Caco-2 (cell line): ENCODE measurements around the gene KMT5B. TPM values are rescaled to one million over a fixed set of nuclear protein-coding genes. Genes with fewer than 3 reads are reported as not detected.
A peak's percentile ranks its signal among the peaks of the same experiment; 100 is the strongest.

ENCODE experiments used
- BruUV-seq: library from RNA; stranded (reverse); fragments of 400-500 nt; replicated peaks from 2 replicates; lab custom pipeline; 2021; lab: Mats Ljungman, UMichigan
- CTCF ChIA-PET: fragments of 300-600 bp; sonication (Branson Sonifier 250); formaldehyde crosslinking; loops from one replicate; lab custom pipeline; 2022; ENCODE audit warnings: antibody characterized with exemption; lab: Charles Lee
- POLR2A ChIA-PET: fragments of 300-600 bp; sonication (Branson Sonifier 250); formaldehyde crosslinking; loops from one replicate; lab custom pipeline; 2022; ENCODE audit warnings: antibody characterized with exemption; lab: Charles Lee
- DNase-seq, 2 experiments: peaks; one replicate each; pipeline versions ENCODE4 v3.0.0 to v3.0.0-alpha.2; 2020 to 2022
- H3K27me3 ChIP-seq: replicated peaks from 2 replicates; pipeline ENCODE4 v1.6.0; 2011; ENCODE audit warnings: low read length; ENCODE audit not compliant: control insufficient read depth, insufficient read depth
- H3K36me3 ChIP-seq: 2 replicates; pipeline ENCODE4 v1.5.1; 2011; ENCODE audit warnings: low read length; ENCODE audit not compliant: control insufficient read depth, insufficient read depth
- H3K4me1 ChIP-seq: fragments of 250-450 bp; sonication (Bioruptor Pico); 2 replicates; pipeline ENCODE4 v1.5.1; 2020; ENCODE audit warnings: mild to moderate bottlenecking
- H3K4me3 ChIP-seq: 2 replicates; pipeline ENCODE4 v1.5.1; 2011; ENCODE audit warnings: low read depth, mild to moderate bottlenecking, control low read depth, low read length
- H3K9me3 ChIP-seq: fragments of 250-450 bp; sonication (Bioruptor Pico); 2 replicates; pipeline ENCODE4 v1.5.1; 2020; ENCODE audit warnings: mild to moderate bottlenecking, moderate library complexity
- H3K27ac Mint-ChIP-seq: one replicate; pipeline ENCODE4 v1.8.0; 2022; ENCODE audit warnings: mixed read lengths; ENCODE audit not compliant: unreplicated experiment
- H3K27me3 Mint-ChIP-seq: one replicate; pipeline ENCODE4 v1.8.0; 2022; ENCODE audit warnings: mixed read lengths; ENCODE audit not compliant: insufficient read depth, unreplicated experiment
- H3K36me3 Mint-ChIP-seq: one replicate; pipeline ENCODE4 v1.8.0; 2022; ENCODE audit warnings: mild to moderate bottlenecking, mixed read lengths; ENCODE audit not compliant: insufficient read depth, unreplicated experiment
- H3K4me1 Mint-ChIP-seq: one replicate; pipeline ENCODE4 v1.8.0; 2022; ENCODE audit warnings: low read depth, mixed read lengths; ENCODE audit not compliant: unreplicated experiment
- H3K4me3 Mint-ChIP-seq: one replicate; pipeline ENCODE4 v1.8.0; 2022; ENCODE audit warnings: mild to moderate bottlenecking, moderate library complexity, mixed read lengths; ENCODE audit not compliant: unreplicated experiment
- H3K9me3 Mint-ChIP-seq: one replicate; pipeline ENCODE4 v1.8.0; 2022; ENCODE audit warnings: mixed read lengths; ENCODE audit not compliant: unreplicated experiment
- intact Hi-C: fragments of 100-400 bp; cut with micrococcal nuclease; formaldehyde crosslinking; loops from one replicate; pipeline ENCODE4 v1.10.0; 2022; ENCODE audit not compliant: unreplicated experiment
- total RNA-seq: library from RNA; stranded (reverse); gene quantifications from 2 replicates; pipeline ENCODE4 v1.2.3, GENCODE V29; 2022
- TF ChIP-seq, protein P1 (sequence below), 2 experiments: fragments of 200-600 bp in 1 of 2; IDR thresholded peaks; 1 replicate in 1 of 2; 2 replicates in 1 of 2; pipeline versions ENCODE4 v1.5.1 to v1.8.0; 2011 to 2022; ENCODE audit warnings: antibody characterized with exemption in 1 of 2, control low read depth in 1 of 2, inconsistent platforms in 1 of 2, low read depth in 1 of 2, low read length in 1 of 2, mild to moderate bottlenecking in 1 of 2, moderate library complexity in 1 of 2; ENCODE audit not compliant: insufficient read depth in 1 of 2, severe bottlenecking in 1 of 2, unreplicated experiment in 1 of 2

KMT5B gene
- total RNA-seq, 1 experiment from 2014 or later: 91.2 TPM

GRCh38 chr11:68140496-68141245 is 72.4 kb downstream of the KMT5B start:
- Histone ChIP-seq H3K9me3 (peaks cover 9% of the 10 kb centered on the region; the same call in 1 of the 2 replicates), H3K4me3 (no peak overlapping the region), H3K27me3 (no peaks in the 10 kb centered on the region), H3K36me3 (0 out of 2 replicates have a peak, but pooled peaks cover 2% of the 10 kb centered on the region), H3K4me1 (peaks cover 17% of the 10 kb centered on the region)
- POLR2A ChIA-PET: interaction anchor here (1.5 kb wide), 1 partner anchor 22 kb away, joined by 4 read pairs; no protein-coding TSS in a partner anchor
- no peaks in the 10 kb centered on the region for H3K27me3 Mint-ChIP-seq
- H3K9me3 Mint-ChIP-seq: no peaks in the 10 kb centered on the region
- BruUV-seq: no TSS peak
- H3K4me1 Mint-ChIP-seq: peaks cover 24% of the 10 kb centered on the region
- no peak overlapping the region for H3K27ac Mint-ChIP-seq
- H3K4me3 Mint-ChIP-seq: no peak overlapping the region
- H3K36me3 Mint-ChIP-seq: peaks cover 21% of the 10 kb centered on the region
- TF ChIP-seq, protein P1, sequence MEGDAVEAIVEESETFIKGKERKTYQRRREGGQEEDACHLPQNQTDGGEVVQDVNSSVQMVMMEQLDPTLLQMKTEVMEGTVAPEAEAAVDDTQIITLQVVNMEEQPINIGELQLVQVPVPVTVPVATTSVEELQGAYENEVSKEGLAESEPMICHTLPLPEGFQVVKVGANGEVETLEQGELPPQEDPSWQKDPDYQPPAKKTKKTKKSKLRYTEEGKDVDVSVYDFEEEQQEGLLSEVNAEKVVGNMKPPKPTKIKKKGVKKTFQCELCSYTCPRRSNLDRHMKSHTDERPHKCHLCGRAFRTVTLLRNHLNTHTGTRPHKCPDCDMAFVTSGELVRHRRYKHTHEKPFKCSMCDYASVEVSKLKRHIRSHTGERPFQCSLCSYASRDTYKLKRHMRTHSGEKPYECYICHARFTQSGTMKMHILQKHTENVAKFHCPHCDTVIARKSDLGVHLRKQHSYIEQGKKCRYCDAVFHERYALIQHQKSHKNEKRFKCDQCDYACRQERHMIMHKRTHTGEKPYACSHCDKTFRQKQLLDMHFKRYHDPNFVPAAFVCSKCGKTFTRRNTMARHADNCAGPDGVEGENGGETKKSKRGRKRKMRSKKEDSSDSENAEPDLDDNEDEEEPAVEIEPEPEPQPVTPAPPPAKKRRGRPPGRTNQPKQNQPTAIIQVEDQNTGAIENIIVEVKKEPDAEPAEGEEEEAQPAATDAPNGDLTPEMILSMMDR (IDR thresholded peaks at IDR 0.05; ENCODE audit: insufficient read depth in 1 of 2, low read depth in 1 of 2, low read length in 1 of 2, severe bottlenecking in 1 of 2, unreplicated experiment in 1 of 2): no peak
- intact Hi-C loops: no loop called here
- peak in 1 of 2 experiments; percentile 32 for DNase-seq
- CTCF ChIA-PET: no interaction called here

DNA sequence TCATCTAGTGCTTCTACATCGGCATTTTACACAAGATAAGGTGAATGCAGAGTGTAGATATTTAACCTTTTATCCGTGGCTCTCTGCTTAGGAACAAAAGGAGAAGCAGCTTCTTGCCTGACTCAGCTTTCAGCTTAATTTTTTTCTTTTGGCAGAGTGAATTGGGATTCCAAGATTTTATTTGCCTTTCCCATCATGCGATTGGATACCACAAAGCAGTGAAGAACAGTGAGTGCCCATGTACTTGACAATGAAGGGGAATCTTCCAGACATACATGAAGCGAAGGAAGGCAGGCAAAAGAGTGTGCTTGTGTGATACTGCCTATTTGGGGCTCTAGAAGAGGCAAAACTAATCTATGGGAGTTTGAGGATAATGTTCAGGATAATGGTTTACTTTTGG is 74.9 kb downstream of the KMT5B start:
- peaks cover 25% of the 10 kb centered on the region for H3K9me3 ChIP-seq
- Mint-ChIP-seq H3K9me3 (peaks cover 21% of the 10 kb centered on the region), H3K36me3 (peaks cover 30% of the 10 kb centered on the region), H3K27ac (peak overlapping the region; percentile 86), H3K27me3 (no peaks in the 10 kb centered on the region), H3K4me3 (peak overlapping the region; percentile 74), H3K4me1 (peaks cover 13% of the 10 kb centered on the region)
- no peaks in the 10 kb centered on the region for H3K27me3 ChIP-seq
- intact Hi-C loops: loop anchor here (1.0 kb wide), 1 partner anchor 9 kb away; no protein-coding TSS in a partner anchor
- 0 out of 2 replicates have a peak, but pooled peaks cover 2% of the 10 kb centered on the region for H3K36me3 ChIP-seq
- ChIA-PET CTCF (interaction anchor here (0.7 to 2.2 kb wide), 5 partner anchors 8 to 183 kb away, joined by 3 to 15 read pairs (median 3); no protein-coding TSS in a partner anchor), POLR2A (interaction anchor here (0.5 to 1.4 kb wide), 9 partner anchors 9 to 274 kb away, joined by 3 to 30 read pairs (median 3); partner anchors contain the start of gene CHKA)
- no peak for DNase-seq
- BruUV-seq: TSS peak; percentile 81
- peaks cover 10% of the 10 kb centered on the region for H3K4me1 ChIP-seq
- H3K4me3 ChIP-seq: peak overlapping the region; percentile 17; the same call in 1 of the 2 replicates
- TF ChIP-seq, protein P1 (IDR thresholded peaks at IDR 0.05; ENCODE audit: insufficient read depth in 1 of 2, low read depth in 1 of 2, low read length in 1 of 2, severe bottlenecking in 1 of 2, unreplicated experiment in 1 of 2): no peak

GRCh38 chr11:68137833-68138232 is 75.3 kb downstream of the KMT5B start:
- CTCF ChIA-PET: interaction anchor here (0.7 to 2.2 kb wide), 5 partner anchors 9 to 182 kb away, joined by 3 to 15 read pairs (median 3); no protein-coding TSS in a partner anchor
- peak; percentile 56 to 66 for DNase-seq
- POLR2A ChIA-PET: interaction anchor here (0.5 to 1.4 kb wide), 10 partner anchors 9 to 275 kb away, joined by 3 to 30 read pairs (median 3); partner anchors contain the start of gene CHKA
- no peaks in the 10 kb centered on the region for H3K27me3 ChIP-seq
- Mint-ChIP-seq H3K4me3 (peak overlapping the region; percentile 74), H3K36me3 (peaks cover 32% of the 10 kb centered on the region), H3K9me3 (peaks cover 25% of the 10 kb centered on the region), H3K27me3 (no peaks in the 10 kb centered on the region), H3K4me1 (peaks cover 13% of the 10 kb centered on the region), H3K27ac (peak overlapping the region; percentile 86)
- intact Hi-C loops: loop anchor here (1.0 kb wide), 1 partner anchor 9 kb away; no protein-coding TSS in a partner anchor
- TF ChIP-seq, protein P1 (IDR thresholded peaks at IDR 0.05; ENCODE audit: insufficient read depth in 1 of 2, low read depth in 1 of 2, low read length in 1 of 2, severe bottlenecking in 1 of 2, unreplicated experiment in 1 of 2): no peak
- H3K36me3 ChIP-seq: 0 out of 2 replicates have a peak, but pooled peaks cover 2% of the 10 kb centered on the region
- peaks cover 26% of the 10 kb centered on the region for H3K9me3 ChIP-seq
- no TSS peak for BruUV-seq
- peak overlapping the region; percentile 17; the same call in 1 of the 2 replicates for H3K4me3 ChIP-seq
- peaks cover 10% of the 10 kb centered on the region for H3K4me1 ChIP-seq
